ENCODE measurements around the gene RALGAPA1. TPM values are rescaled to one million over a fixed set of nuclear protein-coding genes. Genes with fewer than 3 reads are reported as not detected.

RALGAPA1 gene
- polyA plus RNA-seq, 3 donors = 8.3 to 12.1 (median 11.4) TPM

Other genes starting within 250 kb of the RALGAPA1 start
- gene BRMS1L, start 17.0 kb upstream of the RALGAPA1 start, polyA plus RNA-seq = 10 to 100 TPM in 1 of 3 donors, 1 to 10 TPM in 2; 1.8 to 11.7 (median 7.6) TPM

Measured in adipose tissue (tissue), 3 donors.